OCI-LY7 (cell line): Measurements from ENCODE around the gene GDI1.

ENCODE experiments used
- EZH2phosphoT487 ChIP-seq: fragments of 200-600 bp; sonication (generic); IDR thresholded peaks from 2 replicates; pipeline ENCODE4 v1.6.1; 2018; ENCODE audit warnings: low read depth, borderline replicate concordance, mild to moderate bottlenecking, mixed run types, antibody characterized with exemption, low read length, moderate library complexity, mixed read lengths
- TF ChIP-seq, protein P1 (sequence below): fragments of 200-600 bp; sonication (generic); conservative IDR thresholded peaks from 2 replicates; pipeline ENCODE4 v1.5.1; 2014; ENCODE audit warnings: mild to moderate bottlenecking, antibody characterized with exemption, low read length, moderate library complexity, mixed read lengths

DNA sequence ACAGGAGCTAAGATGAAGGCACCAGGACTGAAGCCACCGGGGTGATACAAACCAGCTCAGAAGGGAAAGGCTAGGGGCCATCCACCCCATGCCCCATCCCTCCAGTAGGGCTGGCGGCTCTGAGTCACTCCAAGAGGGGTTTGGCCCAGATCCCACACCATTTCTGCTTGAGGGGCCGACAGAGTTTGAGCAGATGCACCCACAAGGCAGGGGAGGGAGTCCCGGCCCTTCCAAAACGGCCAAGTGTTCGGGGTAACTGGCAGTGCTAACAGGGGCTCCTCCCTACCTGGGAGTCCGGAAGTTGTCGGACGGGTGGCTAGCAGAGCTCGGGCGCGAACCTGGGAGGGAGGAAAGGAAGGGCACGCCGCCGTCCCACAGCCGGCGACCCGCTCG is 53.1 kb downstream of the GDI1 start:
- TF ChIP-seq, protein P1, sequence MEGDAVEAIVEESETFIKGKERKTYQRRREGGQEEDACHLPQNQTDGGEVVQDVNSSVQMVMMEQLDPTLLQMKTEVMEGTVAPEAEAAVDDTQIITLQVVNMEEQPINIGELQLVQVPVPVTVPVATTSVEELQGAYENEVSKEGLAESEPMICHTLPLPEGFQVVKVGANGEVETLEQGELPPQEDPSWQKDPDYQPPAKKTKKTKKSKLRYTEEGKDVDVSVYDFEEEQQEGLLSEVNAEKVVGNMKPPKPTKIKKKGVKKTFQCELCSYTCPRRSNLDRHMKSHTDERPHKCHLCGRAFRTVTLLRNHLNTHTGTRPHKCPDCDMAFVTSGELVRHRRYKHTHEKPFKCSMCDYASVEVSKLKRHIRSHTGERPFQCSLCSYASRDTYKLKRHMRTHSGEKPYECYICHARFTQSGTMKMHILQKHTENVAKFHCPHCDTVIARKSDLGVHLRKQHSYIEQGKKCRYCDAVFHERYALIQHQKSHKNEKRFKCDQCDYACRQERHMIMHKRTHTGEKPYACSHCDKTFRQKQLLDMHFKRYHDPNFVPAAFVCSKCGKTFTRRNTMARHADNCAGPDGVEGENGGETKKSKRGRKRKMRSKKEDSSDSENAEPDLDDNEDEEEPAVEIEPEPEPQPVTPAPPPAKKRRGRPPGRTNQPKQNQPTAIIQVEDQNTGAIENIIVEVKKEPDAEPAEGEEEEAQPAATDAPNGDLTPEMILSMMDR: no peak
- TF ChIP-seq EZH2phosphoT487: no peak
